ENCODE data around the gene PLPP3.

Gene PLPP3

GRCh38 chr1:56575865-56576264, 3.5 kb downstream of the PLPP3 start:
- no peak for DNase-seq

GRCh38 chr1:56574794-56575193, 4.6 kb downstream of the PLPP3 start:
- DNase-seq, result no peak

- no peak for DNase-seq
Observed at GRCh38 chr1:56573311-56573710, 6.1 kb downstream of the PLPP3 start.

GRCh38 chr1:56572334-56573050, 6.9 kb downstream of the PLPP3 start:
- DNase-seq, result no peak

- no peak for DNase-seq
Observed at GRCh38 chr1:56571448-56571847, 7.9 kb downstream of the PLPP3 start.

- DNase-seq, result no peak
Observed at GRCh38 chr1:56570924-56571372, 8.4 kb downstream of the PLPP3 start.

GRCh38 chr1:56569661-56570060, 9.7 kb downstream of the PLPP3 start:
- no peak for DNase-seq

GRCh38 chr1:56566994-56567393, 12.4 kb downstream of the PLPP3 start:
- DNase-seq, result no peak

- no peak for DNase-seq
Observed at GRCh38 chr1:56566061-56566744, 13.2 kb downstream of the PLPP3 start.

GRCh38 chr1:56564615-56565014, 14.7 kb downstream of the PLPP3 start:
- no peak for DNase-seq

- no peak for DNase-seq
Observed at GRCh38 chr1:56563568-56563967, 15.8 kb downstream of the PLPP3 start.

- no peak for DNase-seq
Observed at GRCh38 chr1:56562891-56563452, 16.4 kb downstream of the PLPP3 start.

- no peak for DNase-seq
Observed at GRCh38 chr1:56561227-56562019, 17.9 kb downstream of the PLPP3 start.

GRCh38 chr1:56557746-56558145, 21.6 kb downstream of the PLPP3 start:
- no peak for DNase-seq

GRCh38 chr1:56555448-56555847, 23.9 kb downstream of the PLPP3 start:
- no peak for DNase-seq

- DNase-seq, result no peak
Observed at GRCh38 chr1:56553046-56553445, 26.3 kb downstream of the PLPP3 start.

GRCh38 chr1:56552349-56552748, 27.0 kb downstream of the PLPP3 start:
- DNase-seq, result no peak

- DNase-seq, result no peak
Observed at GRCh38 chr1:56551691-56552090, 27.7 kb downstream of the PLPP3 start.

GRCh38 chr1:56550859-56551188, 28.5 kb downstream of the PLPP3 start:
- DNase-seq, result no peak

GRCh38 chr1:56550138-56550858, 29.1 kb downstream of the PLPP3 start:
- DNase-seq, result no peak

- DNase-seq, result no peak
Observed at GRCh38 chr1:56548571-56548970, 30.8 kb downstream of the PLPP3 start.

- DNase-seq, result no peak
Observed at GRCh38 chr1:56547977-56548376, 31.4 kb downstream of the PLPP3 start.

GRCh38 chr1:56547473-56547872, 31.9 kb downstream of the PLPP3 start:
- no peak for DNase-seq
